ENCODE data around the gene AP3S1. TPM values are rescaled to one million over a fixed set of nuclear protein-coding genes. Genes with fewer than 3 reads are reported as not detected.
A peak's percentile ranks its signal among the peaks of the same experiment; 100 is the strongest.

AP3S1 gene
- total and polyA plus RNA-seq, 2 of the 13 experiments (the other 11 are each of a cell fraction or from before 2014, with no cell fraction given) = 50.5 to 85.9 TPM

GRCh38 chr5:115816226-115817081 is 25.3 kb upstream of the AP3S1 start, which contains the start of gene CDO1 (continued):
- TF ChIP-seq STAT5B (CRISPR knock-in tag; IDR thresholded peaks at IDR 0.05) (no peak), PAF1 (CRISPR knock-in tag; IDR thresholded peaks at IDR 0.05) (no peak), ZNF232 (CRISPR knock-in tag; IDR thresholded peaks at IDR 0.05; ENCODE audit: borderline replicate concordance) (0 out of 2 replicates have a peak, but pooled peaks have one; percentile 14), SCMH1 (CRISPR knock-in tag; IDR thresholded peaks at IDR 0.05; ENCODE audit: borderline replicate concordance) (peak; percentile 67; the same call in 1 of the 2 replicates), CSRNP2 (CRISPR knock-in tag; conservative IDR thresholded peaks at IDR 0.05; ENCODE audit: low read depth) (no peak), ZNF446 (CRISPR knock-in tag; IDR thresholded peaks at IDR 0.05) (no peak), IKZF1 (IDR thresholded peaks at IDR 0.05) (no peak), HNRNPUL1 (IDR thresholded peaks at IDR 0.05; ENCODE audit: low read depth, low read length) (no peak), TBX3 (IDR thresholded peaks at IDR 0.05; ENCODE audit: borderline replicate concordance) (0 out of 2 replicates have a peak, but pooled peaks have one; percentile 11), PITX1 (CRISPR knock-in tag; IDR thresholded peaks at IDR 0.05) (no peak), MXD4 (CRISPR knock-in tag; IDR thresholded peaks at IDR 0.05) (no peak), KLF12 (CRISPR knock-in tag; IDR thresholded peaks at IDR 0.05; ENCODE audit: borderline replicate concordance) (peak; percentile 30; the same call in 1 of the 2 replicates), NCOA5 (CRISPR knock-in tag; IDR thresholded peaks at IDR 0.05) (no peak), ZNF121 (CRISPR knock-in tag; IDR thresholded peaks at IDR 0.05) (no peak), AKNA (CRISPR knock-in tag; IDR thresholded peaks at IDR 0.05; ENCODE audit: borderline replicate concordance) (no peak), E2F1 (CRISPR knock-in tag; IDR thresholded peaks at IDR 0.05) (no peak), POGZ (CRISPR knock-in tag; IDR thresholded peaks at IDR 0.05) (no peak), HOXA3 (CRISPR knock-in tag; IDR thresholded peaks at IDR 0.05) (no peak), ZSCAN9 (CRISPR knock-in tag; IDR thresholded peaks at IDR 0.05; ENCODE audit: borderline replicate concordance) (no peak), ZNF18 (CRISPR knock-in tag; IDR thresholded peaks at IDR 0.05; ENCODE audit: insufficient replicate concordance) (peak; percentile 34), ZNF883 (CRISPR knock-in tag; IDR thresholded peaks at IDR 0.05; ENCODE audit: not compliant biosample characterization) (no peak)

Measured in HepG2 (cell line).